Glutamatergic neuron (in vitro differentiated cells): Measurements from ENCODE around the gene CBLB. TPM values are rescaled to one million over a fixed set of nuclear protein-coding genes. Genes with fewer than 3 reads are reported as not detected.
"Not testable (repeated sequence)": the region's sequence is repeated elsewhere in the genome, so short reads cannot be mapped to it uniquely, and the experiment has no call there.

Experiments
- DNase-seq: peaks from one replicate; pipeline ENCODE4 v3.0.0; 2022
- H3K27ac Mint-ChIP-seq: one replicate; pipeline ENCODE4 v1.8.0; 2020; ENCODE audit warnings: mild to moderate bottlenecking, mixed read lengths, inconsistent platforms; ENCODE audit not compliant: unreplicated experiment
- H3K27me3 Mint-ChIP-seq: one replicate; pipeline ENCODE4 v1.8.0; 2020; ENCODE audit warnings: mild to moderate bottlenecking, moderate library complexity, mixed read lengths, inconsistent platforms; ENCODE audit not compliant: unreplicated experiment
- H3K36me3 Mint-ChIP-seq: one replicate; pipeline ENCODE4 v1.8.0; 2020; ENCODE audit warnings: mild to moderate bottlenecking, mixed read lengths, inconsistent platforms; ENCODE audit not compliant: unreplicated experiment
- H3K4me1 Mint-ChIP-seq: one replicate; pipeline ENCODE4 v1.8.0; 2020; ENCODE audit warnings: mild to moderate bottlenecking, low read depth, mixed read lengths, inconsistent platforms; ENCODE audit not compliant: unreplicated experiment
- H3K4me3 Mint-ChIP-seq: one replicate; pipeline ENCODE4 v1.8.0; 2020; ENCODE audit warnings: mild to moderate bottlenecking, mixed read lengths, inconsistent platforms; ENCODE audit not compliant: unreplicated experiment
- H3K9me3 Mint-ChIP-seq: one replicate; pipeline ENCODE4 v1.8.0; 2020; ENCODE audit warnings: mild to moderate bottlenecking, moderate library complexity, mixed read lengths, inconsistent platforms; ENCODE audit not compliant: unreplicated experiment
- total RNA-seq: library from RNA; stranded (reverse); fragmentation: NEBNext Ultra II Directional; extraction: Animal tissue kit (Norgen Biotek cat#: 25700); gene quantifications from one replicate; pipeline ENCODE4 v1.2.1, GENCODE V29; 2021; ENCODE audit not compliant: unreplicated experiment
- TF ChIP-seq, protein P1 (sequence below): fragments of 200-600 bp; sonication (generic); IDR thresholded peaks from one replicate; pipeline ENCODE4 v1.5.0; 2021; ENCODE audit not compliant: partially characterized antibody, unreplicated experiment

The CBLB gene
- total RNA-seq, 1 donor from 2014 or later, result 269 TPM

DNA sequence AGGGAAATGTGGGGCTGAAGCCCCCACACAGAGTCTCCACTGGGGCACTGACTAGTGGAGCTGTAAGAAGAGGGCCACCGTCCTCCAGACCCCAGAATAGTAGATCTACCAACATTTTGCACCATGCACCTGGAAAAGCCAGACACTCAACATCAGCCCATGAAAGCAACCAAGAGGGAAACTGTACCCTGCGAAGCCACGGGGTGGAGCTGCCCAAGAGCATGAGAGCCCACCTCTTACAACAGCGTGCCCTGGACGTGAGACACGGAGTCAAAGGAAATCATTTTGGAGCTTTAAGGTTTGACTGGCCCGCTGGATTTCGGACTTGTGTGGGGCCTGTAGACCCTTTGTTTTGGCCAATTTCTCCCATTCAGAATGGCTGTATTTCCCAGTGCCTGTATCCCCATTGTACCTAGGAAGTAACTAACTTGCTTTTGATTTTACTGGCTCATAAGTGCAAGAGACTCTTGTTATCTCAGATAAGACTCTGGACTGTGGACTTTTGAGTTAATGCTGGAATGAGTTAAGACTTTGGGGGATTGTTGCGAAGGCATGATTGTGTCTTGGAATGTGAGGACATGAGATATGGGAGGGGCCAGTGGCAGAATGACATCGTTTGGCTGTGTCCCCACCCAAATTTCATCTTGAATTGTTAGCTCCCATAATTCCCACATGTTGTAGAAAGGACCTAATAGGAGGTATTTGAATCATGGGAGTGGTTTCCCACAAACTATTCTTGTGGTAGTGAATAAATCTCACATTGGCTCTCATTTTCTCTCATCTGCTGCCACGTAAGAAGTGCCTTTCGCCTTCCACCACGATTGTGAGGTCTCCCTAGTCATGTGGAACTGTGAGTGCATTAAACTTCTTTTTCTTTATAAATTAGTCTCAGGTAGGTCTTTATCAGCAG is 105.8 kb downstream of the CBLB start:
- Mint-ChIP-seq H3K4me1 (peaks cover 4% of the 10 kb centered on the region), H3K4me3 (no peak overlapping the region), H3K27ac (peak overlapping the region; percentile 12), H3K9me3 (peaks cover 36% of the 10 kb centered on the region), H3K36me3 (peaks cover 33% of the 10 kb centered on the region), H3K27me3 (peaks cover 9% of the 10 kb centered on the region)
- no peak for DNase-seq
- TF ChIP-seq, protein P1, sequence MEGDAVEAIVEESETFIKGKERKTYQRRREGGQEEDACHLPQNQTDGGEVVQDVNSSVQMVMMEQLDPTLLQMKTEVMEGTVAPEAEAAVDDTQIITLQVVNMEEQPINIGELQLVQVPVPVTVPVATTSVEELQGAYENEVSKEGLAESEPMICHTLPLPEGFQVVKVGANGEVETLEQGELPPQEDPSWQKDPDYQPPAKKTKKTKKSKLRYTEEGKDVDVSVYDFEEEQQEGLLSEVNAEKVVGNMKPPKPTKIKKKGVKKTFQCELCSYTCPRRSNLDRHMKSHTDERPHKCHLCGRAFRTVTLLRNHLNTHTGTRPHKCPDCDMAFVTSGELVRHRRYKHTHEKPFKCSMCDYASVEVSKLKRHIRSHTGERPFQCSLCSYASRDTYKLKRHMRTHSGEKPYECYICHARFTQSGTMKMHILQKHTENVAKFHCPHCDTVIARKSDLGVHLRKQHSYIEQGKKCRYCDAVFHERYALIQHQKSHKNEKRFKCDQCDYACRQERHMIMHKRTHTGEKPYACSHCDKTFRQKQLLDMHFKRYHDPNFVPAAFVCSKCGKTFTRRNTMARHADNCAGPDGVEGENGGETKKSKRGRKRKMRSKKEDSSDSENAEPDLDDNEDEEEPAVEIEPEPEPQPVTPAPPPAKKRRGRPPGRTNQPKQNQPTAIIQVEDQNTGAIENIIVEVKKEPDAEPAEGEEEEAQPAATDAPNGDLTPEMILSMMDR, result no peak

DNA sequence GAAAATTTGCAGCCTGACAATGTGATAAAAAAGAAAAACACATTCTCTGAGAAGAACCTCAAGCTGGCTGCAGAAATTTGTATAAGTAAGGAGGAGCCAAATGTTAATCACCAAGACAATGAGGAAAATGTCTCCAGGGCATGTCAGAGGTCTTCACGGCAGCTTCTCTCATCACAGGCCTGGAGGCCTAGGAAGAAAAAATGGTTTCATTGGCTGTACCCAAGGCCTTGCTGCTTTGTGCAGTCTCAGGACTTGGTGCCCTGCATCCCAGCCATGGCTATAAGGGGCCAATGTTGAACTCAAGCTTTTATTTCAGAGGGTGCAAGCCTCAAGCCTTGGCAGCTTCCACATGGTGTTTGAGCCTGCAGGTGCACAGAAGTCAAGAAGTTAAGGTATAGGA is 106.6 kb downstream of the CBLB start:
- Mint-ChIP-seq H3K9me3 (peaks cover 36% of the 10 kb centered on the region), H3K36me3 (peaks cover 33% of the 10 kb centered on the region)
- not testable (repeated sequence) for H3K4me1 Mint-ChIP-seq, H3K27ac Mint-ChIP-seq, DNase-seq, H3K27me3 Mint-ChIP-seq, H3K4me3 Mint-ChIP-seq

DNA sequence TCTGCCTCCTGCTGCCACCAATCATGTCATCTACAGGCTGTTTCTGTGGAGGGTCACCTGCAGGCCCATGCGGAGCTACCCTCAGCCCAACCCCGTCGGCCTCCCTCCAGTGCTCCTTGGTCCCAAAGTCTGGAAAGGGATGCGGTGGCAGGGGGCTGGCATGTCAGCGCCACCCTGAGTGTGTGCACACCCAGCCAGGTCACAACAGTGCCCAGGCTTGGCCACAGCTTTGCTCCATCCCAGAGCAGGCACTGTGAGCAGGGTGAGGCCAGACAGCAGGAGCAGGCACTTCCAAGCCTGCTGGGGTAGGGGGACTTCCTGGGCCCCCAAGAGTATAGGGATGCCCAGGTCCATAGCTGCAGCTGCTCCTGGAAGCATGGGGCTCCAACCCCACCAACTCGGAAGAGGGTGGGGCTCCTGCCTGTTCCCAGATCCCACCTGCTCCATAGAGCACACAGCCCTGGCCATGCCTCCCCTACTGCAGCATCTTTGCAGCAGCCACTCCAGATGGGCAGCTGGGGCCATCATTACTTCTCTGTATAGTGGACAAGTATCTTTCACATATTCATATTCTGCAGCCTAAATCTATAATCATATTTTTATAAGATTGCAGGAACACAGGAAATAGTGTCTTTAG is 109.3 kb downstream of the CBLB start:
- Mint-ChIP-seq H3K9me3 (peaks cover 40% of the 10 kb centered on the region), H3K36me3 (peaks cover 33% of the 10 kb centered on the region), H3K4me3 (no peak overlapping the region), H3K27me3 (peaks cover 9% of the 10 kb centered on the region), H3K27ac (peak overlapping the region; percentile 39), H3K4me1 (peaks cover 9% of the 10 kb centered on the region)
- no peak for DNase-seq
- TF ChIP-seq, protein P1, result no peak

DNA sequence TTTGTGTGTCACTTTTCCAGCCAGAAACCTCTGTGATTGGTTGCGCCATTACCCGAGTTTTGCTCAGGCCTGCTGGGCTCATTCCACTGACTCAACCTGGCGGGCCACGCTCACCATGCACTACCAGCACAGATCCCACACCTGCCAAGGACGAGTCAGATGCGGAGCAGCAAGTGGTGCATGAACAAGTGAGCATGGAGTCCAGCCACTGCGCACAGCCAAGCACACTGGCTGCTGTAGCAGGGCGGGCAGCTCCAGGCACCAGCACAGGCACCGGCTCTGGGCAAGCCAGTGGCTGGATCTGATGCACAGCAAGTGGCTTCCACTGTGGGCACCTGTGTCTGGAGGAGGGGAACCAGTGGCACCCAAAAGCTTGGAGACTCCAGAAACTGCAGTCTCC is 110.4 kb downstream of the CBLB start:
- DNase-seq, result no peak
- H3K9me3 Mint-ChIP-seq, result peaks cover 35% of the 10 kb centered on the region
- H3K36me3 Mint-ChIP-seq, result peaks cover 28% of the 10 kb centered on the region
- H3K4me3 Mint-ChIP-seq, result no peak overlapping the region
- TF ChIP-seq, protein P1, result no peak
- H3K27me3 Mint-ChIP-seq, result peaks cover 11% of the 10 kb centered on the region
- peaks cover 16% of the 10 kb centered on the region for H3K4me1 Mint-ChIP-seq
- H3K27ac Mint-ChIP-seq, result peak overlapping the region; percentile 33

DNA sequence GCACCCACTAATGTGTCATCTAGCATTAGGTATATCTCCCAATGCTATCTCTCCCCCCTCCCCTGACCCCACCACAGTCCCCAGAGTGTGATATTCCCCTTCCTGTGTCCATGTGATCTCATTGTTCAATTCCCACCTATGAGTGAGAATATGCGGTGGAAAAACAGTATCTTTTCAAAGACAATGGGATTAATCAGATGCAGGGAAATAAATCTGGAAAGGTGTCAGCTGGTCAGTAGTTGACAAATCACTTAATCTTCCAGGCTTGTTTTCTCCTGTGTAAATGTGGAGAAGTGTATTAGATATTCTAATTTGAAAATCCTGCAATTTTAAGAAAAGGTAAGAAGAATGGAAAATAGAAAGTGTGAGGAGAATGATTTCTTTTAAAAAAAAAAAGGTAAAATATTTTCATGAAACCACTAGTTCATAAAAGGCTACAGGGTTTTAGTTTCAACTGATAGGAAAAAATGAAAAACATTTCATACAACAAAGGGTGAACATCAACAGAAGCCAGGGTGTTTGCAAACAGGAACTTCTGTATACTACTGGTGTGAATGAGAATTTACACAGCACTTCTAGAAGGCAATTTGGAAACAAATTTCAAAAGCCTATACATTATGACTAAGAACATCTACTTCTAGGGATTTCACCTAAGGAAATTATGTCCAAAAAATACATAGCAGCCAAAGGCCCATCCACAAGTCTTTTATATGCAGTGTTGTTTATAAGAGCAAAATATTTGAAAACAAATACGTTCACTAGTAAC is 113.5 kb downstream of the CBLB start:
- no peak for DNase-seq
- TF ChIP-seq, protein P1, result no peak
- Mint-ChIP-seq H3K9me3 (peaks cover 18% of the 10 kb centered on the region), H3K36me3 (peaks cover 9% of the 10 kb centered on the region), H3K27me3 (peaks cover 10% of the 10 kb centered on the region), H3K27ac (peak overlapping the region; percentile 78), H3K4me1 (peaks cover 24% of the 10 kb centered on the region), H3K4me3 (no peak overlapping the region)
